ENCODE data around the gene PPP3R1. TPM values are rescaled to one million over a fixed set of nuclear protein-coding genes. Genes with fewer than 3 reads are reported as not detected.

PPP3R1 gene
- total and polyA plus RNA-seq, 2 of the 8 experiments (the other 6 are each of a cell fraction or from before 2014, with no cell fraction given), result 9.3 to 85.1 TPM

DNA sequence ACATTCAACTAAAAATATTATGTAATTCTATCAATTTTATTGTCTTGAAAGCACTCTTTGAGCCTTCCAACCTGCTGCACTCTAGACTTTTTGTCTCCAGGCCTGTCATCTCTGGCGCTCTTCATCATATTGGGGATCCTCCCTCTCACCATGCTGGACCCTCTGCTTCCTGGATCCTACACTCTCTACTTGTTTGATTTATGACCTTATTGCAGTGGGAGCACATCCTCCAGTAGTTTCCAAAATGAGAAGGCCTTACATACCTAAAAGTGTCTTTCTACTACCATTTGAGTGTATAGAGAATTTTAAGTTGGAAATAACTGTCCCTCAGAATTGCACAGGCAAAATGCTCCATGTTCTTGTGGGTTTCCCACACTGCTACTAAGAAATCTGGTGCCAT, 69.4 kb downstream of the PPP3R1 start (continued):
- no peak for TF ChIP-seq SP2 (IDR thresholded peaks at IDR 0.05; ENCODE audit: low read length)
- no peak for TF ChIP-seq TAF1 (IDR thresholded peaks at IDR 0.05; ENCODE audit: low read depth, low read length)
- TF ChIP-seq SIX5 (IDR thresholded peaks at IDR 0.05; ENCODE audit: low read depth, low read length), result no peak
- no peak for TF ChIP-seq POU5F1 (IDR thresholded peaks at IDR 0.05; ENCODE audit: low read depth, low read length)

Measured in H1 (cell line).